Vagina (tissue), 2 donors: Measurements from ENCODE around the gene TIGD4. TPM values are rescaled to one million over a fixed set of nuclear protein-coding genes. Genes with fewer than 3 reads are reported as not detected.

ENCODE experiments used
- DNase-seq, 2 donors: peaks; one replicate each; pipeline ENCODE4 v3.0.0-alpha.2; 2017; ENCODE audit errors: extremely low spot score in 2 of 2
- H3K27ac ChIP-seq: fragments of 200-600 bp; sonication (generic); one replicate; pipeline ENCODE4 v1.5.1; 2019
- H3K27me3 ChIP-seq: fragments of 200-600 bp; sonication (generic); one replicate; pipeline ENCODE4 v1.5.1; 2019
- H3K36me3 ChIP-seq, 2 donors: fragments of 200-600 bp; sonication (generic); one replicate each; pipeline ENCODE4 v1.5.1; 2017 to 2019
- H3K4me1 ChIP-seq: fragments of 200-600 bp; sonication (generic); one replicate; pipeline ENCODE4 v1.5.1; 2019
- H3K4me3 ChIP-seq, 2 donors: fragments of 200-600 bp; sonication (generic); 1 replicate in 1 of 2; 2 replicates in 1 of 2; pipeline ENCODE4 v1.5.1; 2016 to 2019
- H3K9me3 ChIP-seq: fragments of 200-600 bp; sonication (generic); one replicate; pipeline ENCODE4 v1.5.1; 2019
- CTCF ChIP-seq, 3 experiments: fragments of 450-650 bp in 2 of 3; fragments of 200-600 bp in 1 of 3; sonication (generic) in 1 of 3; IDR thresholded peaks; one replicate each; pipeline ENCODE4 v1.5.1; 2017 to 2019; ENCODE audit warnings: antibody characterized with exemption in 3 of 3, mild to moderate bottlenecking in 2 of 3, moderate library complexity in 2 of 3
- POLR2A ChIP-seq, 2 donors: fragments of 450-650 bp; IDR thresholded peaks; one replicate each; pipeline ENCODE4 v1.6.1; 2017; ENCODE audit warnings: antibody characterized with exemption in 2 of 2, mild to moderate bottlenecking in 2 of 2, moderate library complexity in 2 of 2
- POLR2AphosphoS5 ChIP-seq, 2 donors: sonication (generic); formaldehyde crosslinking; IDR thresholded peaks; one replicate each; pipeline ENCODE4 v1.9.0; 2017; ENCODE audit warnings: antibody characterized with exemption in 2 of 2, mild to moderate bottlenecking in 2 of 2, low read depth in 1 of 2; ENCODE audit not compliant: insufficient read depth in 1 of 2
- intact Hi-C: fragments of 100-400 bp; cut with DNase I; formaldehyde crosslinking; loops from one replicate; pipeline ENCODE4 v1.15.1; 2023
- total RNA-seq: library from RNA; depleted of rRNA; stranded (reverse); fragments of >200 nt; gene quantifications from one replicate; pipeline ENCODE4 v1.2.3, GENCODE V29; 2016

TIGD4 gene
- total RNA-seq, 1 donor from 2014 or later: 0.49 TPM

GRCh38 chr4:152734699-152735050, 44.9 kb downstream of the TIGD4 start:
- H3K4me3 ChIP-seq: no peak overlapping the region
- intact Hi-C loops: no loop called here
- no peak for TF ChIP-seq CTCF (IDR thresholded peaks at IDR 0.05)
- no peak for TF ChIP-seq POLR2AphosphoS5 (IDR thresholded peaks at IDR 0.05; ENCODE audit: insufficient read depth in 1 of 2, low read depth in 1 of 2)
- no peak for TF ChIP-seq POLR2A (IDR thresholded peaks at IDR 0.05)
- DNase-seq: no peak
- H3K27me3 ChIP-seq: no peaks in the 10 kb centered on the region
- H3K36me3 ChIP-seq: no peaks in the 10 kb centered on the region
- no peaks in the 10 kb centered on the region for H3K4me1 ChIP-seq
- H3K27ac ChIP-seq: no peak overlapping the region
- H3K9me3 ChIP-seq: no peaks in the 10 kb centered on the region

GRCh38 chr4:152734015-152734698, 45.4 kb downstream of the TIGD4 start:
- TF ChIP-seq POLR2AphosphoS5 (IDR thresholded peaks at IDR 0.05; ENCODE audit: insufficient read depth in 1 of 2, low read depth in 1 of 2) (no peak), CTCF (IDR thresholded peaks at IDR 0.05) (no peak), POLR2A (IDR thresholded peaks at IDR 0.05) (no peak)
- no peaks in the 10 kb centered on the region for H3K36me3 ChIP-seq
- no peak overlapping the region for H3K4me3 ChIP-seq
- no peak for DNase-seq
- no peak overlapping the region for H3K27ac ChIP-seq
- H3K27me3 ChIP-seq: no peaks in the 10 kb centered on the region
- H3K4me1 ChIP-seq: no peaks in the 10 kb centered on the region
- H3K9me3 ChIP-seq: no peaks in the 10 kb centered on the region
- intact Hi-C loops: no loop called here

- no peak overlapping the region for H3K27ac ChIP-seq
- intact Hi-C loops: no loop called here
- TF ChIP-seq POLR2A (IDR thresholded peaks at IDR 0.05) (no peak), POLR2AphosphoS5 (IDR thresholded peaks at IDR 0.05; ENCODE audit: insufficient read depth in 1 of 2, low read depth in 1 of 2) (no peak), CTCF (IDR thresholded peaks at IDR 0.05) (no peak)
- H3K27me3 ChIP-seq: no peaks in the 10 kb centered on the region
- no peak for DNase-seq
- no peaks in the 10 kb centered on the region for H3K36me3 ChIP-seq
- no peaks in the 10 kb centered on the region for H3K4me1 ChIP-seq
- no peaks in the 10 kb centered on the region for H3K9me3 ChIP-seq
- no peak overlapping the region for H3K4me3 ChIP-seq
Observed at GRCh38 chr4:152731997-152732396, 47.5 kb downstream of the TIGD4 start.

GRCh38 chr4:152729466-152729865, 50.1 kb downstream of the TIGD4 start:
- no peak overlapping the region for H3K27ac ChIP-seq

More at GRCh38 chr4:152729466-152729865, 50.1 kb downstream of the TIGD4 start:
- TF ChIP-seq POLR2AphosphoS5 (IDR thresholded peaks at IDR 0.05; ENCODE audit: insufficient read depth in 1 of 2, low read depth in 1 of 2): peak in 1 of 2 donors; percentile 30
- TF ChIP-seq CTCF (IDR thresholded peaks at IDR 0.05): no peak
- no peak overlapping the region for H3K4me3 ChIP-seq
- DNase-seq: no peak
- no peaks in the 10 kb centered on the region for H3K27me3 ChIP-seq
- no peaks in the 10 kb centered on the region for H3K9me3 ChIP-seq
- intact Hi-C loops: no loop called here
- no peaks in the 10 kb centered on the region for H3K36me3 ChIP-seq
- no peaks in the 10 kb centered on the region for H3K4me1 ChIP-seq
